Renal pelvis (tissue), 4 donors: ENCODE data around the gene PARD6A. TPM values are rescaled to one million over a fixed set of nuclear protein-coding genes. Genes with fewer than 3 reads are reported as not detected.

ENCODE experiments used
- DNase-seq: peaks from one replicate; pipeline ENCODE4 v3.0.0-alpha.2; 2013
- polyA plus RNA-seq, 3 donors: library from polyadenylated mRNA; unstranded; fragments of 120-200 nt; gene quantifications; one replicate each; pipeline ENCODE4 v1.2.1, GENCODE V29; 2013; ENCODE audit not compliant: insufficient read length in 3 of 3

The PARD6A gene
- polyA plus RNA-seq, 3 donors = 3.5 to 3.9 (median 3.6) TPM

DNA sequence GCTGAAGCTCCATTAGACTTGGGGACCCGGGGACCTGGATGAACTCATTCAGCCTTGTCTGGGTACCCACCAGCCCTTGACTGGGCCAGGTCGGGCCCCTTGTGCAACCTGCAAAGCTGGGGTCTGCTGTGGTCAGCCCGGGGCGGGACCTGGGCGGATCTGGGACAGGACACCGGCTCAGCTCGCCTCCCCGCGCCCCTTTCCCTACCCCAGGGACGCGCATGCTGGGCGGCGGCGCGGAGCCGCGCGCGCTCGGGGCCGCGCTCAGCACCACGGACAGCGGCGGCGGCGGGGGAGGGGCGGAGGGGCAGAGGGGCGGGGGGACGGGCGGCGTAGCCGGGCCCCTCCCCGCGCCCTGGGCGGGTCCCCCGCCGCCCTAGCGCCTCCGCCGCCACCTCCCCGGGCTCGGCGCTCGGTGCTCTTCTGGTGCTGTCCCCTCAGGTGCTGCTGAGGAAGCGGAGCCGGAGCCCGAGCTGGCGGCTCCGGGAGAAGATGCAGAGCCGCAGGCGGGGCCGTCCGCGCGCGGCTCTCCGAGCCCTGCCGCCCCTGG lies 8.1 kb upstream of the PARD6A start:
- DNase-seq = no peak

GRCh38 chr16:67653128-67653788 lies 7.5 kb upstream of the PARD6A start:
- DNase-seq = no peak

DNA sequence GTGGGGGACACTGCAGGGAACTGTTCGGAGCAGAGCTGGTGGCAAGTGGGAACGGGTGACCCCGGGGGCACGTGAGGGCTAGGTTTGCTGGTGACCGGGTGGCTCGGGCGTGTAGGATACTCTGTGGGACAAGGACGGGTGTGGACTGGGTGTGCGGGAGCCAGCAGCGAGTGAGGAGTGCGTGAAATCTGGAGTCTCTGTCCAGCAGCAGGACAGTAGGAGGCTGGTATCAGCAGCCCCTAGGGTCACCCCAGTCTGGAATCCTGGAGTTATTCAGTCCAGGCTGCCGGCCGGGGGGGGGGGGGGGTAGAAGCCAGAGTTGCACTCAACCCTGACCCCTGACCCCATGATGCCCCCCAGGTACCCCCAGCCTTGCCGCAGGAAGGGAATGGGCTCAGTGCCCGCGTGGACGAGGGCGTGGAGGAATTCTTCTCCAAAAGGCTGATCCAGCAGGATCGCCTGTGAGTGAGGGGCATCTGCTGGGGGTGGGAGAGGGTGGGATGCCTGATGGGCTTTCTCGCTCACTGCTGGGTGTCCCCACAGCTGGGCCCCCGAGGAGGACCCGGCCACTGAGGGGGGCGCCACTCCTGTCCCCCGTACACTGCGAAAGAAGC lies 6.9 kb upstream of the PARD6A start:
- no peak for DNase-seq

DNA sequence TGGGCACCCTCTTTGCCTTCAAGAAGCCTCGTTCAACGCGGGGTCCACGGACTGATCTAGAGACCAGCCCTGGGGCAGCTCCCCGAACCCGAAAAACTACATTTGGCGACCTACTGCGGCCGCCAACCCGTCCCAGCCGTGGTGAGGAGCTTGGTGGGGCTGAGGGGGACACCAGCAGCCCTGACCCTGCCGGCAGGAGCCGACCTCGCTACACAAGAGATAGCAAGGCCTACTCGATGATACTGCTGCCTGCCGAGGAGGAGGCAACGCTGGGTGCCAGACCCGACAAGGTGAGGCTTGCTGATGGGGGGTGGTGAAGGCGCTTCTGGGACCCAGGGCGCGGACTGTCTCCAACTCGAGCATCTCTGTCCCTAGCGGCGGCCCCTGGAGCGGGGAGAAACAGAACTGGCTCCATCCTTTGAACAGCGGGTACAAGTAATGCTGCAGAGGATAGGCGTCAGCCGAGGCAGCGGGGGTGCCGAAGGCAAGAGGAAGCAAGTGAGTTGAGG lies 6.3 kb upstream of the PARD6A start:
- no peak for DNase-seq

DNA sequence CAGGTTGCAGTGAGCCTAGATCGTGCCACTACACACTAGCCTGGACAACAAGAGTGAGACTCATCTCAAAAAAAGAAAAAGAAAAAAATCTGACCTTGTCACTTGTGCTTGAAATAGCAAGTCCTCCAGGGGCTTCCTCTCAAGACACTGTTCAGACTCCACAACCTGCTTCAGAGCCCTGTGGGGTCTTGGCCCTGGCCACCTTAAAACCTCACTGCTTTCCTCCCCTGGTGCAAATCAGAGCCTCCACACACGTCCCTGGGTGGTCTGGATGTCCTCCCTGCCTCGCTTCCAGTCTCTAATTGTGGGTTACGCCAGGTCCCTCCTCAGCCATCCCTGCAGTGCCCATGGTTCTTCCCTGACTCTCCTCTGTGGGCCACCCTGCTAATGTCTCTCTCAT lies 5.4 kb upstream of the PARD6A start:
- no peak for DNase-seq

DNA sequence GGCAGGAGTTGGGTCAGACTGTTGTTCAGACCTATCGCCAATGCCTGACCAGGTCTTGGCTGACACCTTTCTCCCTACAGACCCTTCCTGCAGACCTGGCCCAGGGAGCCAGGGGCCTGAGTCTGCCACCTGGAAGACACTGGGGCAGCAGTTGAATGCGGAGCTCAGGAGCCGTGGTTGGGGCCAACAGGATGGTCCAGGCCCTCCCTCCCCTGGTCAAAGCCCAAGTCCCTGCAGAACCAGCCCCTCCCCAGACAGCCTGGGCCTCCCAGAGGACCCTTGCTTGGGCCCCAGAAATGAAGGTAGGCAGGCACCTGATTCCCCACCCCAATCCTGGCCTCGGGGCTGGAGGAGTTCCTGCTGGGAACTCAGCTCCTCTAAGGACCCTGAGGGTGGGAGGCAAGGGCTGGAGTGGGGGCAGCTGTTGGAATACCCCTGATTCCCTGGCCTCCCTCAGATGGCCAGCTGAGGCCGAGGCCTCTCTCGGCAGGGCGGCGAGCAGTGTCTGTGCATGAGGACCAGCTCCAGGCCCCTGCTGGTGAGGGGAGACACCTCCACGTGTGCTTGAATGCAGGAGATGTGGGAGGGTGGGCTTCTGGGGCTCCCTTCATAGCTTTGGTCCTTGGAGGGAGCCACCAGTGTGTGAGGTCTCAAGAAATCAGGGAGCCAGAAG lies 4.3 kb upstream of the PARD6A start:
- DNase-seq = no peak

- no peak for DNase-seq
Observed at GRCh38 chr16:67657017-67657608, 3.6 kb upstream of the PARD6A start.

- DNase-seq = no peak
Observed at GRCh38 chr16:67657751-67658518, 2.8 kb upstream of the PARD6A start.

DNA sequence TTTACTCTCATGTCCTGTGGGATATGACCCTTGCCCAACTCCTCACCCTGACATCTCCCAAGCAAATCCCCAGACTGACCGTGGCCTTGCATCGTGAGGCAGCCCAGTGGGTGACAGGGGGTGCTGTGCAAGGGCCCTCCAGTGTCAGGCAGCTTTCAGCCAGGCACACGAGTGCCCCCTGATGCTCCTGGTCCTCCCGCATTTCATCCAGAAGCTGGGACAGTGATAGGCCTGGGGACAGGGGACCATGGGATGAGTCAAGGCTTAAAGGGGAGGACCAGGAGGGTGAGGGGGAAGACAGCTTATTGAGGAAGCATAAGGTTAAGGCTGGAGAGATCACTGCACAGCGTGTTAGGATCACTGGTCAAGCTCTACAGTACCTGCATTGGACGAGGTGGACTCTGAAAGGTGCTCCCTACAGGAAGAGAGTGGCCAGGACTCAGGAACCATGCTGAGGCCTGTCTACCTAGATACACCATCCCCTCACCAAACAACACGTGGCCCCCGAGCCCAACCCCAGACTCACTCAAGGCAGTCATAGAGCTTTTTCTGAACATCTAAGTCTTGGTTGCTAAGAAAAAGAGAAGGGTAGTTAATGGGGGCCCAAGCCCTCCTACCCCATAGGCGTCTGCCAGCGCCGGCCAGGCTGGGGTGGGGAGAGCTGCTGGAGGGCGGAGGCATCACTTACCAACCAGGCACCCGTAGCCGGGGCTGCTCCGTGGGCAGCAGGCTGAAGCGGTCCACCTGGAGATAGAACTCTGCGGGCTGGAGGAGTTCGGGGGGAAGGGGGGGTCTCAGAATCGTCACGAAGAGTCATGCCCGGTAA lies 1.7 kb upstream of the PARD6A start:
- DNase-seq = no peak

DNA sequence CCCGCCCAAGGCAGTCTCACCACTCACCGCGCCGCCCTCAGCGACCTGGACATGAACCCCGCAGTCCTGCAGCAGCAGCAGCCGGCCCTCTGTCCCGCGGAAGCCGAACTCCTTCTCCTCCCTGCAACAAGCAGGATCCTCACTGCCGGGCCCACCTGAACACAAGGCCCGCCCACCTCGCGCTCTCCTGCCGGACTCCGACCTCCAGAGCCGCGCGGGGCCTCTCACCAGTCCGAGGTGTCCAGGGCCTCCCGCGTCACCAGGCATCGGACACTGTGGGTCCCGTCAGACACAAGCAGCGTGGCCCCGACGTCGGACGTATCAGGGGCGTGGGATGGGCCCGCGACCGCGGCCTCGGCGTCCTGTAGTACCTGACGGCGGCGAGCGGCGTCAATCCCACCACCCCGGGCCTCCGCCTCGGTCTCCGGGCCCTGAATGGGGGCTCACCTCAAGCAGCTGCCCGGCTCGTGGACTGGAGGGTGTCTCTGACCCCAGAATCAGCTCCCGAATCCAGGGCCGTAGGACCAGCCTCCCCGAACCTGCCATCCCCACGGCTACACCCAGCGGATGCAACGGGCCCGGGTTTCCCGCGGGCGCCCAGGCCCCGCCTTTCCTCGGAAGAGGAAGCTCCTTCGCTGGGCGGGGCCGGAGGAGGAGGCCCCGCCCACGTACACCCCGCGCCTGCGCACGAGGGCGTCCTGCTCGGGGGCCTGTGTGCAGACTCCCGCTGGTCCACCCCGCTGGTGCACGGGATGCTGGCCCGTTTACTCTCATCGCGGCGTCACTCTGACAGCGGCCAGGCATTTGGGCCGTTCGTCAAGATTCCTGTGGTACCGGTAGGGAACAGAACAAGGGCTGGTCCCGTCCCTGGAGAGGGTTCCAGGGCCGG lies 841 bp upstream of the PARD6A start, which contains the start of gene ACD:
ACD (minus strand) TSS at position 586 of the 889 bp plus-strand sequence; CDS start at position 546, 40 bp downstream.
- DNase-seq = peak; percentile 90

DNA sequence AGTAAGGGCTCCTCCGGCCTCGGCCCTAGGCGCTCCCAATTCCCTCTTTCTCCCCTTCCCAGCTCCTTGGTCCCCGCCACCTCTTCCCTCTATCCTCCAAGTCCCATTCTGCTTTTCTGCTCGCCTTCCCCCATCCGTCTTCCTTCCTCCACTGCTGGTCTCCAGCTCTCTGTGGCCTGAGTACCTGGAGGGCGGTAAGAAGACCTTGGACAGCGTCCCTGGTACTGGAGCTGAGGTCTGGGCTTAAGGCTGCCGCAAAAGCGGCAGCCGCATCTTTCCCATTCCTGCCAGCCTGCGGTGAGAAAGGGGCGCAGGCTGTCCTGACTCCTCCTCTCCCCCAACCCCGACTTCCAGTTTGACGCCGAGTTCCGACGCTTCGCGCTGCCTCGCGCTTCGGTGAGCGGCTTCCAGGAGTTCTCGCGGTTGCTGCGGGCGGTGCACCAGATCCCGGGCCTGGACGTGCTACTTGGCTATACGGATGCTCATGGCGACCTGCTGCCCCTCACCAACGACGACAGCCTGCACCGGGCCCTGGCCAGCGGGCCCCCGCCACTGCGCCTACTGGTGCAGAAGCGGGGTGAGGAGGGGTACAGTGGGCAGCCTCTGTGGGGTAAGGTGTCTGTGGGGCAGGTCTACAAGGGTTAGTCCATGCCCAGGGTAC lies 471 bp downstream of the PARD6A start:
- DNase-seq = peak; percentile 80

- DNase-seq = no peak
Observed at GRCh38 chr16:67661886-67662652, 1.3 kb downstream of the PARD6A start.

- no peak for DNase-seq
Observed at GRCh38 chr16:67662653-67663010, 1.9 kb downstream of the PARD6A start.

- no peak for DNase-seq
Observed at GRCh38 chr16:67663151-67663876, 2.6 kb downstream of the PARD6A start.

DNA sequence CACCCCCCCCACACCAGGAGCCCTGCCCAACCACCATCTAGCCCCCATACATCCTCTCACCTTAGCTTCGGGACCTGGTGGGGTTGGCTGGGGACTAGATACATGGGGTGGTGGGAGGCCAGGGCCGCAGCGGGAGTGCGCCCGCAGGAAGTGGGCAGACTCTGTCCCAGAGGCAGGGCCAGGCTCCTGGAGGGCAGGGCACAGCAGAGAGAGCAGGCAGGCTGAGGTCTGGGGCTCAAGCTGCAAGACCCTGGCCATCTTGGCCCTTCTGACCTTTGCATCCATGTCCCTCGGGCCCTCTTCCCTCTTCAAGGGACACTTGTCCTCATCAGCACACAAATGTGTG lies 3.1 kb downstream of the PARD6A start:
- DNase-seq = no peak

GRCh38 chr16:67664258-67664657 lies 3.5 kb downstream of the PARD6A start:
- DNase-seq = no peak

DNA sequence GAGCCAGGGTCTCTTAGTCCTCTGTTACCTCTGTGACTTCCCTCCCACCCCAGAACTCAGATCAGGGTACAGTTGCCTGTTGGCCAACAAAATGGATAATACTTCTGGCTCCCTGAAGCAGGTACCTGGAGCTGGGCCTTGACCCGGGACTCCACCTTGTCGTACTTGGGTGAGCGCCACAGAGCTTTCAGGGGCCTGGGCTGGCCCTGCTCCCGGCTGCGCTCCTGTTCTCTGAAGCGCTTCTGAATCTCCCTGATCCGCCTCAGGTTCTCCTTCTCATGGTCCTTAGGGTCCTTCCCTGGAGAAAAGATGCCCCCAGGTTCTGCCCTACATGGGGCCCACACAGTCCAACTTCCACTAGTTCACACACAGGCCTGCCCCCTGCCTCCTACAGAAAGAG lies 4.1 kb downstream of the PARD6A start:
- DNase-seq = no peak

DNA sequence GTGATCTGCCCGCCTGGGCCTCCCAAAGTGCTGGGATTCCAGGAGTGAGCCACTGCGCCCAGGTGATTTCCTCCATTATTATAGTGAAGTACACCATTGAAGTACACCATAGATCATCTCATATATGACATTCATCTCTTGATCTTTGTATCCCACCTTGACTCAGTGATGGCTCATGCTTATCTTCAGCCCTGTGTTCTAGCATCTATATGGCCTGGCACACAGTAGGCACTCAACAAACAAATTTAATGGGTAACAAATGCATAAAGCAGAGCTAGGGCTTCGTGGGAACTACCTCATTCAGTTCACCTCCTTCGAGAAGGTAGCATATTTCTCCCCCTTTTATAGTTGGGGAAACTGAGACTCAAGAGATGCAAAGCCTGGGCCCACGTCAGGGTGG lies 4.8 kb downstream of the PARD6A start:
- no peak for DNase-seq
